H9 (cell line): ENCODE results near the gene AGBL4. TPM values are rescaled to one million over a fixed set of nuclear protein-coding genes. Genes with fewer than 3 reads are reported as not detected.

Experiments
- DNase-seq: peaks from one replicate; pipeline ENCODE4 v3.0.0-alpha.2; 2017
- H2AFZ ChIP-seq: one replicate; pipeline ENCODE4 v1.6.1; 2013; ENCODE audit warnings: mild to moderate bottlenecking, low read length, control low read depth, moderate library complexity
- H2AK5ac ChIP-seq: 2 replicates; pipeline ENCODE4 v1.6.1; 2013; ENCODE audit warnings: low read length, control low read depth, mixed read lengths; ENCODE audit not compliant: insufficient read length
- H2BK120ac ChIP-seq: one replicate; pipeline ENCODE4 v1.6.1; 2013; ENCODE audit warnings: low read depth, mild to moderate bottlenecking, low read length, control low read depth, inconsistent platforms; ENCODE audit not compliant: poor library complexity, severe bottlenecking
- H2BK12ac ChIP-seq: 2 replicates; pipeline ENCODE4 v1.6.1; 2013; ENCODE audit warnings: low read length, control low read depth, mixed read lengths, low read depth; ENCODE audit not compliant: insufficient read length
- H2BK15ac ChIP-seq: 2 replicates; pipeline ENCODE4 v1.6.1; 2013; ENCODE audit warnings: low read depth, low read length, control low read depth
- H2BK20ac ChIP-seq: one replicate; pipeline ENCODE4 v1.6.1; 2013; ENCODE audit warnings: low read depth, mild to moderate bottlenecking, low read length, control low read depth, inconsistent platforms; ENCODE audit not compliant: poor library complexity, severe bottlenecking
- H2BK5ac ChIP-seq: 2 replicates; pipeline ENCODE4 v1.6.1; 2013; ENCODE audit warnings: low read length, control low read depth, mixed read lengths; ENCODE audit not compliant: insufficient read length
- H3K14ac ChIP-seq: 2 replicates; pipeline ENCODE4 v1.6.1; 2013; ENCODE audit warnings: low read length, control low read depth; ENCODE audit not compliant: insufficient read depth
- H3K18ac ChIP-seq: 2 replicates; pipeline ENCODE4 v1.6.1; 2013; ENCODE audit warnings: low read depth, mild to moderate bottlenecking, mixed read lengths, low read length, control low read depth; ENCODE audit not compliant: insufficient read length
- H3K23ac ChIP-seq: 2 replicates; pipeline ENCODE4 v1.6.1; 2013; ENCODE audit warnings: low read length, control low read depth, mixed read lengths, low read depth; ENCODE audit not compliant: insufficient read length
- H3K23me2 ChIP-seq: 2 replicates; pipeline ENCODE4 v1.6.1; 2013; ENCODE audit warnings: low read depth, mild to moderate bottlenecking, mixed read lengths, low read length, control low read depth; ENCODE audit not compliant: insufficient read length, poor library complexity, severe bottlenecking
- H3K27ac ChIP-seq: 2 replicates; pipeline ENCODE4 v1.5.1; 2013; ENCODE audit warnings: low read length, control low read depth, mixed read lengths, low read depth; ENCODE audit not compliant: insufficient read length
- H3K27me3 ChIP-seq: 2 replicates; pipeline ENCODE4 v1.6.1; 2013; ENCODE audit warnings: low read length, control low read depth, inconsistent platforms; ENCODE audit not compliant: insufficient read depth
- H3K4ac ChIP-seq: 2 replicates; pipeline ENCODE4 v1.6.1; 2013; ENCODE audit warnings: low read depth, mild to moderate bottlenecking, control low read depth, inconsistent platforms, low read length, moderate library complexity
- H3K4me1 ChIP-seq: 2 replicates; pipeline ENCODE4 v1.6.1; 2013; ENCODE audit warnings: low read length, control low read depth, inconsistent platforms; ENCODE audit not compliant: insufficient read depth
- H3K4me2 ChIP-seq: 2 replicates; pipeline ENCODE4 v1.6.1; 2013; ENCODE audit warnings: low read length, control low read depth, mixed read lengths; ENCODE audit not compliant: insufficient read length, insufficient read depth
- H3K56ac ChIP-seq: 2 replicates; pipeline ENCODE4 v1.6.1; 2013; ENCODE audit warnings: low read depth, mild to moderate bottlenecking, mixed read lengths, low read length, control low read depth; ENCODE audit not compliant: insufficient read length
- H3K79me1 ChIP-seq: 2 replicates; pipeline ENCODE4 v1.6.1; 2013; ENCODE audit warnings: low read depth, mild to moderate bottlenecking, moderate library complexity, low read length, control low read depth, inconsistent platforms; ENCODE audit not compliant: insufficient read depth, poor library complexity, severe bottlenecking
- H3K79me2 ChIP-seq: 2 replicates; pipeline ENCODE4 v1.6.1; 2013; ENCODE audit warnings: low read length, control low read depth, inconsistent platforms; ENCODE audit not compliant: insufficient read depth
- H3K9ac ChIP-seq: 2 replicates; pipeline ENCODE4 v1.6.1; 2013; ENCODE audit warnings: low read length, control low read depth, mixed read lengths; ENCODE audit not compliant: insufficient read length; ENCODE audit errors: extremely low read depth
- H3K9me3 ChIP-seq: one replicate; pipeline ENCODE4 v1.6.1; 2013; ENCODE audit warnings: low read depth, low read length, inconsistent platforms; ENCODE audit not compliant: control insufficient read depth
- H3T11ph ChIP-seq: one replicate; pipeline ENCODE4 v1.6.1; 2013; ENCODE audit warnings: mild to moderate bottlenecking, low read length, control low read depth, inconsistent platforms
- H4K20me1 ChIP-seq: one replicate; pipeline ENCODE4 v1.6.1; 2013; ENCODE audit not compliant: control insufficient read depth, insufficient read length, insufficient read depth
- H4K5ac ChIP-seq: 2 replicates; pipeline ENCODE4 v1.6.1; 2013; ENCODE audit warnings: low read depth, mild to moderate bottlenecking, mixed read lengths, low read length, control low read depth; ENCODE audit not compliant: insufficient read length
- H4K8ac ChIP-seq: replicated peaks from 2 replicates; pipeline ENCODE4 v1.6.1; 2013; ENCODE audit warnings: low read length, control low read depth, mixed read lengths, low read depth; ENCODE audit not compliant: insufficient read length
- H4K91ac ChIP-seq: 2 replicates; pipeline ENCODE4 v1.6.1; 2013; ENCODE audit warnings: low read depth, mild to moderate bottlenecking, moderate library complexity, mixed read lengths, low read length, control low read depth; ENCODE audit not compliant: insufficient read length
- H3K27ac Mint-ChIP-seq, 3 experiments: 2 replicates in 2 of 3; 3 replicates in 1 of 3; pipeline ENCODE4 v1.8.0; 2020 to 2021; ENCODE audit warnings: mixed read lengths in 3 of 3, mild to moderate bottlenecking in 1 of 3, moderate library complexity in 1 of 3
- H3K27me3 Mint-ChIP-seq: 2 replicates; pipeline ENCODE4 v1.8.0; 2021; ENCODE audit warnings: low read depth, mild to moderate bottlenecking, moderate library complexity, mixed read lengths
- H3K36me3 Mint-ChIP-seq, 3 experiments: 2 replicates in 2 of 3; 3 replicates in 1 of 3; pipeline ENCODE4 v1.8.0; 2020 to 2021; ENCODE audit warnings: low read depth in 3 of 3, mixed read lengths in 3 of 3; ENCODE audit not compliant: insufficient read depth in 1 of 3
- H3K4me1 Mint-ChIP-seq, 2 experiments: 2 replicates each; pipeline ENCODE4 v1.8.0; 2020; ENCODE audit warnings: mixed read lengths in 2 of 2
- H3K4me3 Mint-ChIP-seq, 2 experiments: 2 replicates in 1 of 2; 3 replicates in 1 of 2; pipeline ENCODE4 v1.8.0; 2020 to 2021; ENCODE audit warnings: mild to moderate bottlenecking in 2 of 2, mixed read lengths in 2 of 2, moderate library complexity in 1 of 2
- H3K9me3 Mint-ChIP-seq, 2 experiments: 2 replicates in 1 of 2; 3 replicates in 1 of 2; pipeline ENCODE4 v1.8.0; 2020; ENCODE audit warnings: mild to moderate bottlenecking in 2 of 2, mixed read lengths in 2 of 2, moderate library complexity in 1 of 2
- total RNA-seq: library from RNA; stranded (reverse); gene quantifications from 2 replicates; pipeline ENCODE4 v1.2.1, GENCODE V29; 2021
- TF ChIP-seq, protein P1 (sequence below): fragments of 200-600 bp; sonication (generic); conservative IDR thresholded peaks from 3 replicates; pipeline ENCODE4 v1.8.0; 2021; ENCODE audit warnings: antibody characterized with exemption, mild to moderate bottlenecking

AGBL4 gene
- total RNA-seq, 1 experiment from 2014 or later: not detected

GRCh38 chr1:48960320-48960719 lies 1063.4 kb downstream of the AGBL4 start:
- Histone ChIP-seq H3K9me3 (peaks cover 18% of the 10 kb centered on the region), H4K91ac (no peak overlapping the region), H3K18ac (no peak overlapping the region), H2BK15ac (no peak overlapping the region), H3K23me2 (no peaks in the 10 kb centered on the region), H3K4ac (no peak overlapping the region), H4K5ac (no peak overlapping the region), H4K20me1 (no peaks in the 10 kb centered on the region), H3K23ac (no peak overlapping the region), H2BK20ac (no peak overlapping the region), H2AK5ac (no peak overlapping the region), H3K4me1 (no peaks in the 10 kb centered on the region), H3K79me2 (no peaks in the 10 kb centered on the region), H2BK5ac (no peak overlapping the region), H3K27ac (no peak overlapping the region), H3K14ac (no peak overlapping the region), H4K8ac (no peak overlapping the region), H3K79me1 (no peaks in the 10 kb centered on the region), H3K56ac (no peak overlapping the region), H3K27me3 (no peaks in the 10 kb centered on the region), H3K4me2 (no peak overlapping the region), H2BK12ac (no peak overlapping the region), H3K9ac (no peak overlapping the region), H2BK120ac (no peak overlapping the region), H2AFZ (no peak overlapping the region), H3T11ph (no peak overlapping the region)
- Mint-ChIP-seq H3K27ac (no peak overlapping the region), H3K4me3 (no peak overlapping the region), H3K36me3 (peaks cover 0 to 22% (median 3%) of the 10 kb centered on the region in 3 experiments; a peak in 4 of 7 replicates), H3K9me3 (peaks cover 74 to 86% of the 10 kb centered on the region in 2 experiments), H3K27me3 (no peaks in the 10 kb centered on the region; the same call in none of the 2 replicates), H3K4me1 (no peaks in the 10 kb centered on the region)
- TF ChIP-seq, protein P1, sequence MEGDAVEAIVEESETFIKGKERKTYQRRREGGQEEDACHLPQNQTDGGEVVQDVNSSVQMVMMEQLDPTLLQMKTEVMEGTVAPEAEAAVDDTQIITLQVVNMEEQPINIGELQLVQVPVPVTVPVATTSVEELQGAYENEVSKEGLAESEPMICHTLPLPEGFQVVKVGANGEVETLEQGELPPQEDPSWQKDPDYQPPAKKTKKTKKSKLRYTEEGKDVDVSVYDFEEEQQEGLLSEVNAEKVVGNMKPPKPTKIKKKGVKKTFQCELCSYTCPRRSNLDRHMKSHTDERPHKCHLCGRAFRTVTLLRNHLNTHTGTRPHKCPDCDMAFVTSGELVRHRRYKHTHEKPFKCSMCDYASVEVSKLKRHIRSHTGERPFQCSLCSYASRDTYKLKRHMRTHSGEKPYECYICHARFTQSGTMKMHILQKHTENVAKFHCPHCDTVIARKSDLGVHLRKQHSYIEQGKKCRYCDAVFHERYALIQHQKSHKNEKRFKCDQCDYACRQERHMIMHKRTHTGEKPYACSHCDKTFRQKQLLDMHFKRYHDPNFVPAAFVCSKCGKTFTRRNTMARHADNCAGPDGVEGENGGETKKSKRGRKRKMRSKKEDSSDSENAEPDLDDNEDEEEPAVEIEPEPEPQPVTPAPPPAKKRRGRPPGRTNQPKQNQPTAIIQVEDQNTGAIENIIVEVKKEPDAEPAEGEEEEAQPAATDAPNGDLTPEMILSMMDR: no peak
- DNase-seq: no peak
